AG09309 (cell line): Measurements from ENCODE around the gene NUMB.

Experiments used
- DNase-seq: peaks from one replicate; pipeline ENCODE4 v3.0.0-alpha.2; 2010; ENCODE audit warnings: low read depth
- H3K4me3 ChIP-seq: 2 replicates; pipeline ENCODE4 v1.5.1; 2011; ENCODE audit warnings: mild to moderate bottlenecking, low read depth, low read length, moderate library complexity; ENCODE audit not compliant: control insufficient read depth
- TF ChIP-seq, protein P1 (sequence below): IDR thresholded peaks from 2 replicates; pipeline ENCODE4 v1.5.1; 2011; ENCODE audit warnings: mild to moderate bottlenecking, low read depth, low read length, inconsistent platforms; ENCODE audit not compliant: insufficient read depth, control insufficient read depth; ENCODE audit errors: missing control alignments

Gene NUMB

DNA sequence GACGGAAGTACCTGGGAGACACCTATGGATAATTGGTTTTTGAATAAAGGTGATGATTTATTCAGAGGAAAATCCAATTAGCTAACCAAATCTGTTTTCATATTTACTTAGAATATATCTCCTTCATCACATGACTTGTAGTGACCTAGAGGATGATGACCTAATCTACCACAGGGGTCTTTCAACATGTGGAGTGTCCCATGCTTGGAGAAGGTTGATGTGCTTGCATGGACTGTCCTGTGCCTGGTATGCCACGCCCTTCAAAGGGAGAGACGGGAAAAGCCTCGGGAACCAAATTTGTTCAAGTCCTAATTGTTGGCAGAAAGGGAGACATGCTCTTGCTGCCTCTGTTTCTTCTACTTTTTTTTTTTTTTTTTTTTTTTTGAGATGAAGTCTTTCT lies 232.8 kb downstream of the NUMB start:
- TF ChIP-seq, protein P1, sequence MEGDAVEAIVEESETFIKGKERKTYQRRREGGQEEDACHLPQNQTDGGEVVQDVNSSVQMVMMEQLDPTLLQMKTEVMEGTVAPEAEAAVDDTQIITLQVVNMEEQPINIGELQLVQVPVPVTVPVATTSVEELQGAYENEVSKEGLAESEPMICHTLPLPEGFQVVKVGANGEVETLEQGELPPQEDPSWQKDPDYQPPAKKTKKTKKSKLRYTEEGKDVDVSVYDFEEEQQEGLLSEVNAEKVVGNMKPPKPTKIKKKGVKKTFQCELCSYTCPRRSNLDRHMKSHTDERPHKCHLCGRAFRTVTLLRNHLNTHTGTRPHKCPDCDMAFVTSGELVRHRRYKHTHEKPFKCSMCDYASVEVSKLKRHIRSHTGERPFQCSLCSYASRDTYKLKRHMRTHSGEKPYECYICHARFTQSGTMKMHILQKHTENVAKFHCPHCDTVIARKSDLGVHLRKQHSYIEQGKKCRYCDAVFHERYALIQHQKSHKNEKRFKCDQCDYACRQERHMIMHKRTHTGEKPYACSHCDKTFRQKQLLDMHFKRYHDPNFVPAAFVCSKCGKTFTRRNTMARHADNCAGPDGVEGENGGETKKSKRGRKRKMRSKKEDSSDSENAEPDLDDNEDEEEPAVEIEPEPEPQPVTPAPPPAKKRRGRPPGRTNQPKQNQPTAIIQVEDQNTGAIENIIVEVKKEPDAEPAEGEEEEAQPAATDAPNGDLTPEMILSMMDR, result no peak
- DNase-seq, result no peak

More for the DNA sequence above, 232.8 kb downstream of the NUMB start:
- H3K4me3 ChIP-seq, result no peak overlapping the region
